ENCODE measurements around the gene SH3BGRL.

GRCh38 chrX:81263059-81263458 is 61.2 kb downstream of the SH3BGRL start:
- TF ChIP-seq CTCF (IDR thresholded peaks at IDR 0.05; ENCODE audit: low read depth, low read length) (no peak), MAX (IDR thresholded peaks at IDR 0.05; ENCODE audit: low read depth, low read length) (no peak), POLR2A (IDR thresholded peaks at IDR 0.05; ENCODE audit: extremely low read depth, insufficient read length) (no peak)
